Inferior parietal cortex (tissue), 1 donor: ENCODE measurements around the gene BCL2L1.

Source experiments
- DNase-seq: peaks from one replicate; pipeline ENCODE4 v3.0.0-alpha.2; 2016; ENCODE audit errors: extremely low spot score

BCL2L1 gene

GRCh38 chr20:31691646-31692275, 30.9 kb downstream of the BCL2L1 start:
- no peak for DNase-seq

GRCh38 chr20:31690124-31690666, 32.5 kb downstream of the BCL2L1 start:
- DNase-seq: no peak

- DNase-seq: no peak
Observed at GRCh38 chr20:31689141-31689540, 33.5 kb downstream of the BCL2L1 start.

- DNase-seq: no peak
Observed at GRCh38 chr20:31687777-31688176, 34.9 kb downstream of the BCL2L1 start.

- no peak for DNase-seq
Observed at GRCh38 chr20:31685853-31686643, 36.6 kb downstream of the BCL2L1 start.

GRCh38 chr20:31684153-31685015, 38.3 kb downstream of the BCL2L1 start:
- no peak for DNase-seq

- DNase-seq: no peak
Observed at GRCh38 chr20:31682927-31683326, 39.7 kb downstream of the BCL2L1 start.

GRCh38 chr20:31682352-31682751, 40.3 kb downstream of the BCL2L1 start:
- no peak for DNase-seq

- no peak for DNase-seq
Observed at GRCh38 chr20:31681769-31682168, 40.9 kb downstream of the BCL2L1 start.

- DNase-seq: no peak
Observed at GRCh38 chr20:31681128-31681727, 41.4 kb downstream of the BCL2L1 start.

GRCh38 chr20:31680286-31681127, 42.2 kb downstream of the BCL2L1 start:
- DNase-seq: no peak

- DNase-seq: no peak
Observed at GRCh38 chr20:31679357-31680285, 43.0 kb downstream of the BCL2L1 start.

GRCh38 chr20:31678389-31679356, 44.0 kb downstream of the BCL2L1 start:
- no peak for DNase-seq

GRCh38 chr20:31677553-31678260, 45.0 kb downstream of the BCL2L1 start:
- no peak for DNase-seq

- DNase-seq: no peak
Observed at GRCh38 chr20:31676609-31676989, 46.1 kb downstream of the BCL2L1 start.

GRCh38 chr20:31675828-31676608, 46.6 kb downstream of the BCL2L1 start:
- DNase-seq: peak; percentile 74
